HG02571 (cell line): ENCODE measurements around the gene JMJD1C.
"Not testable (repeated sequence)": the region's sequence is repeated elsewhere in the genome, so short reads cannot be mapped to it uniquely, and the experiment has no call there.

Source experiments
- ATAC-seq: cut with Tn5 transposase; IDR thresholded peaks from one replicate; pipeline ENCODE4 v1.9.1; 2021; ENCODE audit warnings: mild to moderate bottlenecking, moderate library complexity; ENCODE audit not compliant: unreplicated experiment

JMJD1C gene

GRCh38 chr10:63236113-63236935, 229.5 kb downstream of the JMJD1C start:
- ATAC-seq: peak; percentile 89

GRCh38 chr10:63235136-63235535, 230.6 kb downstream of the JMJD1C start:
- not testable (repeated sequence) for ATAC-seq

GRCh38 chr10:63229161-63229560, 236.6 kb downstream of the JMJD1C start:
- no peak for ATAC-seq

- no peak for ATAC-seq
These were observed 237.5 kb downstream of the JMJD1C start for GRCh38 chr10:63228237-63228636.

GRCh38 chr10:63227207-63227895, 238.4 kb downstream of the JMJD1C start:
- no peak for ATAC-seq

- ATAC-seq: no peak
These were observed 241.5 kb downstream of the JMJD1C start for GRCh38 chr10:63224241-63224640.

GRCh38 chr10:63221950-63222349, 243.8 kb downstream of the JMJD1C start:
- no peak for ATAC-seq

GRCh38 chr10:63219749-63220148, 246.0 kb downstream of the JMJD1C start:
- ATAC-seq: no peak

- peak; percentile 81 for ATAC-seq
These were observed 248.6 kb downstream of the JMJD1C start for GRCh38 chr10:63217120-63217605.

- ATAC-seq: no peak
These were observed 251.2 kb downstream of the JMJD1C start for GRCh38 chr10:63214571-63214970.

- no peak for ATAC-seq
These were observed 252.3 kb downstream of the JMJD1C start for GRCh38 chr10:63213489-63213888.

- ATAC-seq: no peak
These were observed 255.1 kb downstream of the JMJD1C start for GRCh38 chr10:63210611-63211196.

GRCh38 chr10:63209705-63210104, 256.1 kb downstream of the JMJD1C start:
- no peak for ATAC-seq

- ATAC-seq: no peak
These were observed 256.8 kb downstream of the JMJD1C start for GRCh38 chr10:63208986-63209385.

- ATAC-seq: no peak
These were observed 258.6 kb downstream of the JMJD1C start for GRCh38 chr10:63206997-63207811.

GRCh38 chr10:63206576-63206975, 259.2 kb downstream of the JMJD1C start:
- ATAC-seq: no peak

GRCh38 chr10:63205421-63205820, 260.4 kb downstream of the JMJD1C start:
- ATAC-seq: no peak

- ATAC-seq: no peak
These were observed 260.9 kb downstream of the JMJD1C start for GRCh38 chr10:63204667-63205391.

- no peak for ATAC-seq
These were observed 264.7 kb downstream of the JMJD1C start for GRCh38 chr10:63201118-63201517.

- ATAC-seq: no peak
These were observed 265.3 kb downstream of the JMJD1C start for GRCh38 chr10:63200431-63200830.
